CD4-positive, alpha-beta T cell (primary cell): ENCODE data around the gene IL1R1. TPM values are rescaled to one million over a fixed set of nuclear protein-coding genes. Genes with fewer than 3 reads are reported as not detected.

Experiments
- ATAC-seq: fragments of 200-7000 bp; cut with Tn5 transposase; one replicate; pipeline ENCODE4 v1.10.0; 2022; ENCODE audit warnings: mild to moderate bottlenecking; ENCODE audit not compliant: poor library complexity
- CTCF ChIA-PET: fragments of 350-600 bp; sonication (Branson Sonifier 250); formaldehyde crosslinking; loops from one replicate; lab custom pipeline; 2021; ENCODE audit warnings: antibody characterized with exemption, inconsistent platforms; lab: Charles Lee
- POLR2A ChIA-PET: fragments of 350-600 bp; sonication (Branson Sonifier 250); formaldehyde crosslinking; loops from one replicate; lab custom pipeline; 2021; ENCODE audit warnings: antibody characterized with exemption, inconsistent platforms; lab: Charles Lee
- DNase-seq, 14 experiments: peaks; one replicate each; pipeline ENCODE4 v3.0.0-alpha.2; 2013 to 2020; ENCODE audit warnings: mixed read lengths in 2 of 14
- H3K27ac ChIP-seq, 2 donors: one replicate each; pipeline versions ENCODE4 v1.5.1 to v1.7.0; 2013; ENCODE audit warnings: low read length in 2 of 2, low read depth in 1 of 2, mild to moderate bottlenecking in 1 of 2
- H3K27me3 ChIP-seq, 2 experiments: 1 replicate in 1 of 2; 2 replicates in 1 of 2; pipeline versions ENCODE4 v1.6.1 to v1.7.0; 2013; ENCODE audit warnings: low read length in 2 of 2, control low read depth in 1 of 2, mild to moderate bottlenecking in 1 of 2, moderate library complexity in 1 of 2; ENCODE audit not compliant: insufficient read depth in 2 of 2, control insufficient read depth in 1 of 2
- H3K36me3 ChIP-seq: one replicate; pipeline ENCODE4 v1.6.1; 2013; ENCODE audit warnings: low read length, control low read depth; ENCODE audit not compliant: insufficient read depth
- H3K4me1 ChIP-seq: one replicate; pipeline ENCODE4 v1.6.1; 2013; ENCODE audit warnings: low read length, control low read depth; ENCODE audit not compliant: insufficient read depth
- H3K4me3 ChIP-seq: one replicate; pipeline ENCODE4 v1.5.1; 2013; ENCODE audit warnings: mild to moderate bottlenecking, low read length, moderate library complexity
- H3K9me3 ChIP-seq, 2 experiments: 1 replicate in 1 of 2; 2 replicates in 1 of 2; pipeline versions ENCODE4 v1.6.1 to v1.7.0; 2013; ENCODE audit warnings: low read length in 2 of 2, mild to moderate bottlenecking in 2 of 2, control low read depth in 1 of 2, moderate library complexity in 1 of 2; ENCODE audit not compliant: control insufficient read depth in 1 of 2, insufficient read depth in 1 of 2
- H3K27ac Mint-ChIP-seq: one replicate; pipeline ENCODE4 v1.8.0; 2020; ENCODE audit warnings: mixed read lengths
- H3K27me3 Mint-ChIP-seq: one replicate; pipeline ENCODE4 v1.8.0; 2021; ENCODE audit warnings: mixed read lengths
- H3K36me3 Mint-ChIP-seq: one replicate; pipeline ENCODE4 v1.8.0; 2021; ENCODE audit warnings: low read depth, mixed read lengths
- H3K4me1 Mint-ChIP-seq: one replicate; pipeline ENCODE4 v1.8.0; 2021; ENCODE audit warnings: low read depth, mixed read lengths
- H3K4me3 Mint-ChIP-seq: one replicate; pipeline ENCODE4 v1.8.0; 2020; ENCODE audit warnings: mild to moderate bottlenecking, mixed read lengths
- H3K9me3 Mint-ChIP-seq: one replicate; pipeline ENCODE4 v1.8.0; 2020; ENCODE audit warnings: mixed read lengths
- CTCF ChIP-seq: fragments of 200-600 bp; IDR thresholded peaks from one replicate; pipeline ENCODE4 v1.8.0; 2022; ENCODE audit warnings: antibody characterized with exemption, mild to moderate bottlenecking
- intact Hi-C, 2 experiments: fragments of 100-400 bp; cut with DNase I in 1 of 2; cut with micrococcal nuclease in 1 of 2; formaldehyde crosslinking; loops; one replicate each; pipeline versions ENCODE4 v1.15.1 to v1.9.0; 2023 to 2025; cut with DNase I, micrococcal nuclease
- total RNA-seq, 174 experiments: library from RNA in 2 of 174; stranded (reverse) in 2 of 174; gene quantifications; one replicate each; pipeline ENCODE4 v1.2.3 and lab custom pipeline; 2021 to 2026

The IL1R1 gene
- total RNA-seq, 2 experiments from 2014 or later, result 0.22 to 0.49 TPM

DNA sequence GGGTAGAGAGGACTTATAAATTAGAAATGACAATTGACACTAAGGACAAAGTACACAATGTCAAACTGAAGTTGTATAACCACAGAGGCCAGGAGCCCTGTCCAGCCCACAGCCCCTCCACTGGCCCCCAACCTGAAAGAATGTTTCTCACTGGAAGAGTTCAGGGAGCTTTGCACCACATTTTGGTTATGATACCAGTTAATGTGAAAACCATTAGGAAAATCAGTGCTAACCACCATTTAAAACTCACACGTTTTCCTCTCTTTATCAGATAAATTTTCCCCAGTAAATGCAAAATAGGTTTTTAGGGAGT, 38.1 kb downstream of the IL1R1 start:
- TF ChIP-seq CTCF, result no peak
- ChIA-PET CTCF (no interaction called here), POLR2A (no interaction called here)
- H3K4me3 ChIP-seq, result no peak overlapping the region
- no peak for ATAC-seq
- H3K9me3 ChIP-seq, result no peaks in the 10 kb centered on the region
- Mint-ChIP-seq H3K27me3 (peaks cover 29% of the 10 kb centered on the region), H3K9me3 (no peaks in the 10 kb centered on the region), H3K27ac (no peak overlapping the region), H3K36me3 (no peaks in the 10 kb centered on the region), H3K4me1 (peaks cover 5% of the 10 kb centered on the region), H3K4me3 (no peak overlapping the region)
- H3K27me3 ChIP-seq, result no peaks in the 10 kb centered on the region
- intact Hi-C loops, result no loop called here
- DNase-seq, result no peak
- no peaks in the 10 kb centered on the region for H3K4me1 ChIP-seq
- no peak overlapping the region for H3K27ac ChIP-seq
- no peaks in the 10 kb centered on the region for H3K36me3 ChIP-seq

GRCh38 chr2:102181376-102181775, 38.8 kb downstream of the IL1R1 start:
- Histone ChIP-seq H3K27ac (no peak overlapping the region), H3K4me1 (no peaks in the 10 kb centered on the region), H3K27me3 (no peaks in the 10 kb centered on the region), H3K36me3 (no peaks in the 10 kb centered on the region), H3K9me3 (no peaks in the 10 kb centered on the region), H3K4me3 (no peak overlapping the region)
- ChIA-PET POLR2A (no interaction called here), CTCF (no interaction called here)
- no peak overlapping the region for H3K27ac Mint-ChIP-seq
- no peak overlapping the region for H3K4me3 Mint-ChIP-seq
- DNase-seq (no peak), ATAC-seq (no peak)
- no peaks in the 10 kb centered on the region for H3K36me3 Mint-ChIP-seq
- peaks cover 5% of the 10 kb centered on the region for H3K4me1 Mint-ChIP-seq
- H3K9me3 Mint-ChIP-seq, result no peaks in the 10 kb centered on the region
- peaks cover 33% of the 10 kb centered on the region for H3K27me3 Mint-ChIP-seq
- intact Hi-C loops, result no loop called here
- no peak for TF ChIP-seq CTCF

DNA sequence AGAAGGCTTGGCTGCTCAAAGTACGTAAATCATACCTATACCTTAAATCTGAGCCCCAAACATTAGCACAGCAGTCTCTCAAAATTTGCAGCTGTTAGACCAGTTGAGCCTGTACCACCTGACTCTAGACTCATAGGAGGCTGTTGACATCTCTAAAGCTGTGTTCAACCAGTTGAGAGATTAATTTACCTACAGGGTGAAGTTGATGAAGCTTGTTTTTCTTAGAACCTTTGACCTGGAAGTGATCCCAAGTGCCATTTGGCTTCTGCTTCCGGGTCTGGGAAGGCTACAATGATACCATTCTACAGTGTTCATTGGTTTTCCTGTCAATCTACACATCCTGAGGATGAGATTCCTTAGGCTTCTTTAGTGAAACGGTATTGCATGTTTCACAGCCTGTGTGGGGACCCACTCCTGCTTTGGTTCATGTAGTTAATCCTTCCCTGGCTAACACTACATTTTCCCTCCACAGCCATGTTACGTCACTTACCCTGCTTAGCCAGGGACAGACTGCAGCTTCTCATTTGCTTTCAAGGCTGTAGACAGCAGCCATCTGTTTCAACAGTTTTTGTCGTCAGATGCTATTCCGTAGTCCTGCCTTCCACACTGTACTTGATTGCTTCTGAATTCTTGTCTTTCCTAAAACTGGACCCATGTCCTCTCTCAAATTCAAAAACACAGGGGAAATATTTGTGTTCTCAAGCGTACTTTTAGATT, 39.5 kb downstream of the IL1R1 start:
- Mint-ChIP-seq H3K36me3 (no peaks in the 10 kb centered on the region), H3K4me3 (no peak overlapping the region), H3K27ac (no peak overlapping the region), H3K27me3 (peaks cover 38% of the 10 kb centered on the region), H3K9me3 (no peaks in the 10 kb centered on the region), H3K4me1 (peaks cover 5% of the 10 kb centered on the region)
- intact Hi-C loops, result no loop called here
- Histone ChIP-seq H3K27ac (no peak overlapping the region), H3K9me3 (peaks cover 0 to 4% of the 10 kb centered on the region in 2 experiments), H3K36me3 (no peaks in the 10 kb centered on the region), H3K4me3 (no peak overlapping the region), H3K4me1 (peaks cover 3% of the 10 kb centered on the region), H3K27me3 (no peaks in the 10 kb centered on the region)
- TF ChIP-seq CTCF, result no peak
- POLR2A ChIA-PET, result no interaction called here
- CTCF ChIA-PET, result no interaction called here
- DNase-seq (no peak), ATAC-seq (no peak)
